ENCODE data around the gene COL28A1.

Gene COL28A1

GRCh38 chr7:7335909-7336308 lies 199.8 kb downstream of the COL28A1 start:
- no peak overlapping the region for H3K27ac ChIP-seq
- no peak for TF ChIP-seq CTCF (conservative IDR thresholded peaks at IDR 0.05)

GRCh38 chr7:7335215-7335614 lies 200.5 kb downstream of the COL28A1 start:
- TF ChIP-seq CTCF (conservative IDR thresholded peaks at IDR 0.05), result no peak
- no peak overlapping the region for H3K27ac ChIP-seq

GRCh38 chr7:7333610-7334009 lies 202.1 kb downstream of the COL28A1 start:
- H3K27ac ChIP-seq, result no peak overlapping the region
- no peak for TF ChIP-seq CTCF (conservative IDR thresholded peaks at IDR 0.05)

GRCh38 chr7:7331523-7331922 lies 204.2 kb downstream of the COL28A1 start:
- TF ChIP-seq CTCF (conservative IDR thresholded peaks at IDR 0.05), result no peak
- no peak overlapping the region for H3K27ac ChIP-seq

- TF ChIP-seq CTCF (conservative IDR thresholded peaks at IDR 0.05), result peak; percentile 31; the same call in 1 of the 2 replicates
- no peak overlapping the region for H3K27ac ChIP-seq
These were observed 204.7 kb downstream of the COL28A1 start for GRCh38 chr7:7330997-7331396.

GRCh38 chr7:7329326-7329725 lies 206.3 kb downstream of the COL28A1 start:
- H3K27ac ChIP-seq, result no peak overlapping the region
- no peak for TF ChIP-seq CTCF (conservative IDR thresholded peaks at IDR 0.05)

GRCh38 chr7:7327423-7327822 lies 208.2 kb downstream of the COL28A1 start:
- TF ChIP-seq CTCF (conservative IDR thresholded peaks at IDR 0.05), result no peak
- no peak overlapping the region for H3K27ac ChIP-seq

GRCh38 chr7:7324698-7325097 lies 211.0 kb downstream of the COL28A1 start:
- no peak overlapping the region for H3K27ac ChIP-seq
- TF ChIP-seq CTCF (conservative IDR thresholded peaks at IDR 0.05), result no peak
